Spleen (tissue), 7 donors: ENCODE data around the gene DNAAF5.

Experiments used
- CTCF ChIP-seq, 11 experiments: fragments of 200-600 bp in 7 of 11; fragments of 450-650 bp in 4 of 11; sonication (generic) in 4 of 11; IDR thresholded peaks in 8 of 11; conservative IDR thresholded peaks in 3 of 11; 1 replicate in 7 of 11; 2 replicates in 4 of 11; pipeline versions ENCODE4 v1.4.0 to v1.8.0; 2016 to 2021; ENCODE audit warnings: antibody characterized with exemption in 11 of 11, inconsistent platforms in 4 of 11, mild to moderate bottlenecking in 1 of 11
- POLR2A ChIP-seq, 3 donors: fragments of 450-650 bp; IDR thresholded peaks; one replicate each; pipeline ENCODE4 v1.5.1; 2017; ENCODE audit warnings: antibody characterized with exemption in 3 of 3, mild to moderate bottlenecking in 1 of 3
- POLR2AphosphoS5 ChIP-seq, 3 donors: sonication (generic); formaldehyde crosslinking; IDR thresholded peaks; one replicate each; pipeline ENCODE4 v1.5.1; 2017; ENCODE audit warnings: antibody characterized with exemption in 3 of 3
- donor health status: DM: no; HTN: no; CAD: no; lungs with moderate emphysema.
- donor health status: DM: no; HTN: no; CAD: no.
- donor health status: DM: no; HTN: no; CAD: no.

DNA sequence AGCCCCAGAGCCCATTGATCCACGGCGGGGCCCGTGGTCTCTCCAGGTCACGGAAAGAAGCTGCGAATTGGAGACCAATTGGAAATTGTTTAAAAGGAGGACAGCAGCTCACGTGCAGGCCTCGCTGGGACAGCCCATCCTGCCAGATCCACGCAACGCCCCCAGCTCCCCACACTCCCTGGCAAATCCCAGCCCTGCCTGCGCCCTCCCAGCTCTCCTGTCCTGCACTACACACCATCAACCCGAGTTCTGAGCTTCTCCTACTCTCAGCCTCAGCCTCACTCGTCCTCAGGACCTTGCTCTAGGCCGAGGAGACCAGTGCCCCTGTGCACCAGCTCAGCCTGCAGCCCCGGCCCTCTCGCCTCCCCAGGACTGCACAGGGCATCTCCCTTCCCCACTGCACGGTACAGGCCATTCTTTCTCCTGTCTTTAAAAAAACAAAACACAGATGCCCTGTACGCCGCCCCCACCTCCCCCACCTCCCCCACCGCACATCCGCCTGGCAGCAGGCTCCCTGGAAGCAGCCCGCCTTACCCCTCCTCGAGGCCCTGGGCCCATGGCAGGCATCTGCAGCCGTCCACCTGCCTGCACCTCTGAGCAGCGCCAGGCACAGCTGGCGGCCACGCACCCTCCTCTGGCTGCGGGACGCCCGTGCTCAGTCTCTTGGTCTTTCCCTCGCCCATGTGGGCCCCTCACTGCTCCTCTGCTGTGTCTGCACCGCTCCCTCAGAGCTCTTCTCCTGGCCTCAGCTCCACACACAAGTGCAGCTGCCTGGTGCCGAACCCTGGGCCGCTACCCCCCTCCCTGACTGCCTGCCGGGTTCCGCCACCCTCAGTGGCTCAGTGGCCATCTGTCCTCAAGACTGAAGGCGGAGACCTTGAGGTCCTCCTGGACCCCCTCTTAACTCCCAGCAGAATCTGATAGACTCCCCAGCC is 57.3 kb downstream of the DNAAF5 start:
- TF ChIP-seq POLR2AphosphoS5 (IDR thresholded peaks at IDR 0.05) (no peak), CTCF (IDR thresholded peaks at IDR 0.05 in 8 of 11, conservative IDR thresholded peaks at IDR 0.05 in 3 of 11) (no peak), POLR2A (IDR thresholded peaks at IDR 0.05) (no peak)
